GM20000 (cell line): ENCODE measurements around the gene FOXL1.

ENCODE experiments used
- DNase-seq: peaks from one replicate; pipeline ENCODE4 v3.0.0; 2012; ENCODE audit warnings: low spot score
- TF ChIP-seq, protein P1 (sequence below): IDR thresholded peaks from 2 replicates; pipeline ENCODE4 v1.5.1; 2012; ENCODE audit warnings: mild to moderate bottlenecking, control low read depth; ENCODE audit errors: extremely low read depth, missing control alignments

The FOXL1 gene

DNA sequence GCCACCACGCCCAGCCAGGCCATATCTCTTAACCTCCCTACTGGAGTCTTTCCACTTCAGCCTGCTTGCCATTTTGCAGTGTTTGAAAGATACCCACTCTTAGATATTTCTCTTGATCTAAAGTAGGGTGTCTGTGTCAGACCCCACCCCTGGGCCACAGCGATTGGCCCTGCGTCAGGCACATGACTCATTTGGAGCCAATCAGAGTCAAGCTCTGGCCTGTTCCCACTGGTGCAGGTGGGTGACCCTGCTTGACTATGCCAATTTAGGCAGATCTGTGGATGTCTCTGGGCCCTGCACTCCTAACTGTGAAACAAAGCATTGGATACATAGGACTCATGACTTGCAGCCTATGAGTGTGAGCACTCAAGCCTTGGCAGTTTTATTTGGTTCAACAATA is 27.6 kb downstream of the FOXL1 start:
- no peak for DNase-seq
- TF ChIP-seq, protein P1, sequence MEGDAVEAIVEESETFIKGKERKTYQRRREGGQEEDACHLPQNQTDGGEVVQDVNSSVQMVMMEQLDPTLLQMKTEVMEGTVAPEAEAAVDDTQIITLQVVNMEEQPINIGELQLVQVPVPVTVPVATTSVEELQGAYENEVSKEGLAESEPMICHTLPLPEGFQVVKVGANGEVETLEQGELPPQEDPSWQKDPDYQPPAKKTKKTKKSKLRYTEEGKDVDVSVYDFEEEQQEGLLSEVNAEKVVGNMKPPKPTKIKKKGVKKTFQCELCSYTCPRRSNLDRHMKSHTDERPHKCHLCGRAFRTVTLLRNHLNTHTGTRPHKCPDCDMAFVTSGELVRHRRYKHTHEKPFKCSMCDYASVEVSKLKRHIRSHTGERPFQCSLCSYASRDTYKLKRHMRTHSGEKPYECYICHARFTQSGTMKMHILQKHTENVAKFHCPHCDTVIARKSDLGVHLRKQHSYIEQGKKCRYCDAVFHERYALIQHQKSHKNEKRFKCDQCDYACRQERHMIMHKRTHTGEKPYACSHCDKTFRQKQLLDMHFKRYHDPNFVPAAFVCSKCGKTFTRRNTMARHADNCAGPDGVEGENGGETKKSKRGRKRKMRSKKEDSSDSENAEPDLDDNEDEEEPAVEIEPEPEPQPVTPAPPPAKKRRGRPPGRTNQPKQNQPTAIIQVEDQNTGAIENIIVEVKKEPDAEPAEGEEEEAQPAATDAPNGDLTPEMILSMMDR: no peak

DNA sequence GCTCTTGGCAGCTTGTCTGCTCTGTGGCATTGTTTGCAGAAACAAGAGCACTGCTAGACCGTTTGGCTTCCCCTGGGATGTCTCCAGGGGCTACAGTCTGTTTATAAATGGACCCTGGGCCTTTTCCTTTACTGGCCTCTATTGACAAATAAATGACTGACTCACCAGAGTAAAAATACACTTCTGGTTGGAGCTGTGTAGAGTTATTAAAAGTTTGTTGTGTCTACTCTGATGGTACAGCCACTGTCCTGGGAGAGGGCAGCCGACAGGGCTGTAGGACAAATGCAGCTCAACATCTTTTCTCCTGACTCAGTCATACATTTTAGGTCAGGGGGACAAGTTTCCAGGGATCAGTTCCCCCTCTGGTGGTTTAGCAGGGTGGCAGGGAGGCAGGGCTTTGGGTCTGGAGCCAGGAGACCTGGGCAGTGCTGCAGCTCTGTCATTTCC is 30.0 kb downstream of the FOXL1 start:
- TF ChIP-seq, protein P1: no peak

GRCh38 chr16:86609115-86609514 is 30.8 kb downstream of the FOXL1 start:
- TF ChIP-seq, protein P1: no peak
- DNase-seq: no peak

More for the DNA sequence above, 30.0 kb downstream of the FOXL1 start:
- DNase-seq: no peak

GRCh38 chr16:86609661-86610060 is 31.3 kb downstream of the FOXL1 start:
- TF ChIP-seq, protein P1: no peak

GRCh38 chr16:86610779-86611524 is 32.6 kb downstream of the FOXL1 start:
- no peak for DNase-seq
- TF ChIP-seq, protein P1: no peak

More at GRCh38 chr16:86609661-86610060, 31.3 kb downstream of the FOXL1 start:
- no peak for DNase-seq

DNA sequence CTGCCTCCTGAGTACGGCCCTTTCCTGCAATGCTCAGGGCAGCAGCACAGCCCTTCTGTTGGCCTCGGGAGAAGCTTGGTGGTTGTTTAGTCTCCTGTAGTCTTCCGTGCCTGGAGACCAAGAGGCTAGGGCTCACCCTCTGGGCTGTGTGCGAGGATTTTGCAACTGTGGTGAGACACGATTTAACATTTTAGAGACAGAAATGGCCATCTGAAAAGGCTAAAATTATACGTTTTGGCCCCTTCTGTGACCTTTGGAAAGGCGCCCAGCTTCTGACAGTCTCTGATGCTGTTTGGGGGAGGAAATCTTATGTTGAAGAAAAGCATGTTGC is 33.1 kb downstream of the FOXL1 start:
- TF ChIP-seq, protein P1: no peak

DNA sequence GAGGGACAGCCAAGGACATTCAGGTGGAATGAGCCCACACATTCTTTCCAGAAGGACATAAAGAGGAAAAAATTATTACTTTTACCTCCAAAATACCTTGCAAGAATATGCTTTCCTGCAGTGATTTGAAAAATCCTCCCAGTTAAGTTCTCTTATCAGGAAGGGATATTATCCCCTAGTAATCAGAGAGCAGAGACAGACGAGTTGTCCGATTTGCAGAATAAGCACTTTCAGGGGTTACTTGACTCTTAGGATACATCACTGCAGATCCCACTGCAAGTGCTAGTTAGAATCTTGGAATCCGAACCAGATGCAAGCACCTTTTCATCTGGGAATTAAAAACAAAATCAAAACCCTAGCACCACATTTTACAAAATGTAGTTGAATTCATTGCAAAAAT is 33.6 kb downstream of the FOXL1 start:
- TF ChIP-seq, protein P1: no peak
- DNase-seq: no peak

More for the DNA sequence above, 33.1 kb downstream of the FOXL1 start:
- DNase-seq: no peak
